IMR-90 (cell line): ENCODE measurements around the gene OSBP. TPM values are rescaled to one million over a fixed set of nuclear protein-coding genes. Genes with fewer than 3 reads are reported as not detected.

Experiments used
- ATAC-seq: fragments of 200-7000 bp; cut with Tn5 transposase; 2 replicates; pipeline ENCODE4 v1.9.1; 2020; ENCODE audit warnings: low read depth, mild to moderate bottlenecking, moderate library complexity
- BruUV-seq: library from RNA; stranded (reverse); fragments of 400-500 nt; replicated peaks from 2 replicates; lab custom pipeline; 2021; lab: Mats Ljungman, UMichigan
- CTCF ChIA-PET: fragments of 300-600 bp; formaldehyde crosslinking; extraction: SDS; loops from one replicate; lab custom pipeline; 2021; ENCODE audit warnings: antibody characterized with exemption; lab: Yijun Ruan, JAX
- POLR2A ChIA-PET: fragments of 300-600 bp; sonication (Branson Sonifier 250); formaldehyde crosslinking; loops from one replicate; lab custom pipeline; 2022; ENCODE audit warnings: antibody characterized with exemption; ENCODE audit not compliant: unreplicated experiment; lab: Charles Lee
- DNase-seq: peaks from one replicate; pipeline ENCODE4 v3.0.0; 2013
- H2AFZ ChIP-seq: replicated peaks from 2 replicates; pipeline ENCODE3; 2013; ENCODE audit warnings: low read length, mild to moderate bottlenecking; ENCODE audit not compliant: poor library complexity
- H2AK5ac ChIP-seq: 2 replicates; pipeline ENCODE4 v1.6.1; 2013; ENCODE audit warnings: low read depth, low read length, inconsistent platforms
- H2AK9ac ChIP-seq: replicated peaks from 2 replicates; pipeline ENCODE3; 2013; ENCODE audit warnings: mild to moderate bottlenecking, low read depth, low read length, moderate library complexity; ENCODE audit not compliant: poor library complexity
- H2BK120ac ChIP-seq: 2 replicates; pipeline ENCODE4 v1.6.1; 2013; ENCODE audit warnings: low read depth, low read length, inconsistent platforms
- H2BK15ac ChIP-seq: 3 replicates; pipeline ENCODE4 v1.6.1; 2013; ENCODE audit warnings: low read depth, low read length, inconsistent platforms
- H2BK20ac ChIP-seq: 2 replicates; pipeline ENCODE4 v1.6.1; 2013; ENCODE audit warnings: low read depth, mild to moderate bottlenecking, inconsistent platforms, low read length, moderate library complexity
- H2BK5ac ChIP-seq: 2 replicates; pipeline ENCODE4 v1.6.1; 2013; ENCODE audit warnings: mild to moderate bottlenecking, low read depth, low read length, inconsistent platforms; ENCODE audit not compliant: poor library complexity, severe bottlenecking
- H3K14ac ChIP-seq: replicated peaks from 2 replicates; pipeline ENCODE4 v1.6.1; 2013; ENCODE audit warnings: low read depth, low read length, inconsistent platforms
- H3K18ac ChIP-seq: 2 replicates; pipeline ENCODE4 v1.6.1; 2013; ENCODE audit warnings: low read depth, low read length, control low read depth
- H3K23ac ChIP-seq: 2 replicates; pipeline ENCODE4 v1.6.1; 2013; ENCODE audit warnings: low read depth, low read length, inconsistent platforms
- H3K27ac ChIP-seq: 2 replicates; pipeline ENCODE4 v1.5.1; 2013; ENCODE audit warnings: mild to moderate bottlenecking, control low read depth, low read length; ENCODE audit not compliant: insufficient read depth
- H3K27me3 ChIP-seq: 2 replicates; pipeline ENCODE4 v1.6.1; 2013; ENCODE audit warnings: low read length; ENCODE audit not compliant: control insufficient read depth, insufficient read depth
- H3K36me3 ChIP-seq: 2 replicates; pipeline ENCODE4 v1.6.1; 2013; ENCODE audit warnings: low read length, mixed read lengths; ENCODE audit not compliant: control insufficient read depth, insufficient read depth
- H3K4ac ChIP-seq: 2 replicates; pipeline ENCODE4 v1.6.1; 2013; ENCODE audit warnings: low read depth, low read length, inconsistent platforms
- H3K4me1 ChIP-seq: 2 replicates; pipeline ENCODE4 v1.6.1; 2013; ENCODE audit warnings: low read length, mixed read lengths; ENCODE audit not compliant: control insufficient read depth, insufficient read depth
- H3K4me2 ChIP-seq: 2 replicates; pipeline ENCODE4 v1.6.1; 2013; ENCODE audit warnings: low read depth, mild to moderate bottlenecking, control low read depth, low read length, moderate library complexity
- H3K4me3 ChIP-seq: 2 replicates; pipeline ENCODE4 v1.5.1; 2013; ENCODE audit warnings: low read depth, mild to moderate bottlenecking, control low read depth, low read length, moderate library complexity; ENCODE audit not compliant: insufficient read depth
- H3K56ac ChIP-seq: 2 replicates; pipeline ENCODE4 v1.6.1; 2013; ENCODE audit warnings: low read length, inconsistent platforms; ENCODE audit not compliant: insufficient read depth; ENCODE audit errors: extremely low read depth
- H3K79me1 ChIP-seq, 2 experiments: 2 replicates each; pipeline ENCODE4 v1.6.1; 2013; ENCODE audit warnings: low read length in 2 of 2, inconsistent platforms in 1 of 2, low read depth in 1 of 2
- H3K9ac ChIP-seq: 2 replicates; pipeline ENCODE4 v1.6.1; 2013; ENCODE audit warnings: low read depth, low read length, control low read depth
- H3K9me1 ChIP-seq: 2 replicates; pipeline ENCODE4 v1.6.1; 2013; ENCODE audit warnings: low read length, inconsistent platforms; ENCODE audit not compliant: insufficient read depth
- H3K9me3 ChIP-seq: 2 replicates; pipeline ENCODE4 v1.6.1; 2013; ENCODE audit warnings: low read length; ENCODE audit not compliant: control insufficient read depth, insufficient read depth
- H4K20me1 ChIP-seq: 2 replicates; pipeline ENCODE4 v1.6.1; 2013; ENCODE audit warnings: low read length, inconsistent platforms; ENCODE audit not compliant: insufficient read depth
- H4K5ac ChIP-seq: 2 replicates; pipeline ENCODE4 v1.6.1; 2013; ENCODE audit warnings: mild to moderate bottlenecking, low read depth, low read length, control low read depth
- H4K8ac ChIP-seq, 2 experiments: 2 replicates each; pipeline ENCODE4 v1.6.1; 2013; ENCODE audit warnings: low read depth in 2 of 2, low read length in 2 of 2, control low read depth in 1 of 2, inconsistent platforms in 1 of 2
- H4K91ac ChIP-seq: 2 replicates; pipeline ENCODE4 v1.6.1; 2013; ENCODE audit warnings: low read depth, low read length, inconsistent platforms; ENCODE audit not compliant: insufficient read depth
- BHLHE40 ChIP-seq: fragments of 150-350 bp; IDR thresholded peaks from 2 replicates; pipeline ENCODE4 v1.6.1; 2016; ENCODE audit warnings: mild to moderate bottlenecking, low read depth, low read length
- CEBPB ChIP-seq: IDR thresholded peaks from 2 replicates; pipeline ENCODE4 v1.6.1; 2012; ENCODE audit warnings: low read depth, low read length, improper control_type of control experiment
- CHD1 ChIP-seq: IDR thresholded peaks from 2 replicates; pipeline ENCODE4 v1.6.1; 2012; ENCODE audit warnings: low read depth, low read length, improper control_type of control experiment
- CTCF ChIP-seq: conservative IDR thresholded peaks from 2 replicates; pipeline ENCODE4 v1.5.1; 2012; ENCODE audit warnings: mild to moderate bottlenecking, low read depth, low read length, improper control_type of control experiment
- ELK1 ChIP-seq: fragments of 150-350 bp; IDR thresholded peaks from 2 replicates; pipeline ENCODE4 v1.6.1; 2016; ENCODE audit warnings: low read depth, mild to moderate bottlenecking, low read length, moderate library complexity, borderline replicate concordance
- FOS ChIP-seq: fragments of 150-350 bp; IDR thresholded peaks from 2 replicates; pipeline ENCODE4 v1.6.1; 2016; ENCODE audit warnings: low read depth, low read length
- MAFK ChIP-seq: IDR thresholded peaks from 2 replicates; pipeline ENCODE4 v1.6.1; 2012; ENCODE audit warnings: low read depth, low read length, improper control_type of control experiment
- MAZ ChIP-seq: IDR thresholded peaks from 2 replicates; pipeline ENCODE4 v1.6.1; 2012; ENCODE audit warnings: low read depth, mild to moderate bottlenecking, low read length, improper control_type of control experiment, moderate library complexity, borderline replicate concordance
- MXI1 ChIP-seq: IDR thresholded peaks from 2 replicates; pipeline ENCODE4 v1.6.1; 2012; ENCODE audit warnings: low read depth, mild to moderate bottlenecking, low read length, moderate library complexity, borderline replicate concordance
- NFE2L2 ChIP-seq: fragments of 150-350 bp; IDR thresholded peaks from 2 replicates; pipeline ENCODE4 v1.6.1; 2016; ENCODE audit warnings: low read depth, mild to moderate bottlenecking, low read length
- POLR2A ChIP-seq: IDR thresholded peaks from 2 replicates; pipeline ENCODE4 v1.6.1; 2012; ENCODE audit warnings: mild to moderate bottlenecking, low read depth, low read length
- RAD21 ChIP-seq: IDR thresholded peaks from 2 replicates; pipeline ENCODE4 v1.6.1; 2012; ENCODE audit warnings: low read length, improper control_type of control experiment
- RCOR1 ChIP-seq: IDR thresholded peaks from 2 replicates; pipeline ENCODE4 v1.6.1; 2012; ENCODE audit warnings: mild to moderate bottlenecking, low read length, improper control_type of control experiment; ENCODE audit not compliant: insufficient replicate concordance
- RFX5 ChIP-seq: IDR thresholded peaks from 2 replicates; pipeline ENCODE4 v1.8.0; 2012; ENCODE audit warnings: low read depth, mild to moderate bottlenecking, low read length, moderate library complexity
- SMC3 ChIP-seq: fragments of 150-350 bp; IDR thresholded peaks from 2 replicates; pipeline ENCODE4 v1.6.1; 2016; ENCODE audit warnings: low read depth, mild to moderate bottlenecking, antibody characterized with exemption, low read length, moderate library complexity
- USF2 ChIP-seq: fragments of 150-350 bp; IDR thresholded peaks from 2 replicates; pipeline ENCODE4 v1.6.1; 2017; ENCODE audit warnings: mild to moderate bottlenecking, antibody characterized with exemption, low read length, low read depth
- whole genome bisulfite sequencing, 2 experiments: methylation state at CpG; one replicate each; pipeline versions ENCODE4 v1.1.5 to v1.1.7; 2013; ENCODE audit warnings: missing lambda C conversion rate in 2 of 2; ENCODE audit not compliant: insufficient read length in 1 of 2; ENCODE audit errors: extremely low coverage in 2 of 2; 5-methylcytosine and 5-hydroxymethylcytosine counted together
- dilution Hi-C: fragments of 300-500 bp; cut with HindIII; formaldehyde crosslinking; loops from one replicate; pipeline ENCODE4 v1.14.3; 2018; ENCODE audit warnings: low sequenced_read_pairs; ENCODE audit not compliant: unreplicated experiment
- in situ Hi-C: fragments of 300-500 bp; cut with MboI; formaldehyde crosslinking; loops from 3 replicates; pipeline ENCODE4 v1.14.3; 2019; ENCODE audit warnings: low sequenced_read_pairs, inconsistent platforms, mixed read lengths
- intact Hi-C: fragments of 100-400 bp; cut with micrococcal nuclease; formaldehyde crosslinking; loops from 2 replicates; pipeline ENCODE4 v1.10.0; 2022
- polyA plus RNA-seq, 3 experiments: library from polyadenylated mRNA; depleted of rRNA; stranded (reverse); fragments of >200 nt; gene quantifications; 2 replicates each; pipeline ENCODE4 v1.2.3, GENCODE V29; 2012; ENCODE audit warnings: low replicate concordance in 1 of 3
- total RNA-seq: library from RNA; depleted of rRNA; stranded (reverse); fragments of >200 nt; gene quantifications from 2 replicates; pipeline ENCODE4 v1.2.3, GENCODE V29; 2012

OSBP gene
- total and polyA plus RNA-seq, 2 of the 4 experiments (the other 2 are of a cell fraction) = 22.1 to 27.4 TPM

- Histone ChIP-seq H2AK5ac (no peak overlapping the region), H3K4me1 (no peaks in the 10 kb centered on the region), H2AFZ (no peak overlapping the region), H3K4ac (no peak overlapping the region), H3K9me1 (no peaks in the 10 kb centered on the region), H4K8ac (no peak overlapping the region), H2BK5ac (no peak overlapping the region), H3K4me3 (no peak overlapping the region), H3K56ac (no peak overlapping the region), H3K9ac (no peak overlapping the region), H2BK120ac (no peak overlapping the region), H3K27me3 (no peaks in the 10 kb centered on the region), H3K14ac (no peak overlapping the region), H2AK9ac (no peak overlapping the region), H4K91ac (no peak overlapping the region), H3K9me3 (no peaks in the 10 kb centered on the region), H4K5ac (no peak overlapping the region), H2BK20ac (no peak overlapping the region), H3K4me2 (no peak overlapping the region), H3K79me1 (peaks cover 0 to 3% of the 10 kb centered on the region in 2 experiments; a peak in 3 of 4 replicates), H4K20me1 (peaks cover 4% of the 10 kb centered on the region; the same call in 1 of the 2 replicates), H3K27ac (no peak overlapping the region), H3K36me3 (peaks cover 45% of the 10 kb centered on the region), H2BK15ac (no peak overlapping the region), H3K18ac (no peak overlapping the region), H3K23ac (no peak overlapping the region)
- dilution Hi-C loops = no loop called here
- POLR2A ChIA-PET = no interaction called here
- in situ Hi-C loops = no loop called here
- WGBS, 2 experiments = no CpG with 5 or more reads among the region's 3 CpGs
- no peak for ATAC-seq
- intact Hi-C loops = loop anchor here (5.0 kb wide), 1 partner anchor 55 kb away; no protein-coding TSS in a partner anchor
- CTCF ChIA-PET = no interaction called here
- TF ChIP-seq MAZ = no peak
- TF ChIP-seq FOS = no peak
- no peak for TF ChIP-seq RFX5
- no peak for TF ChIP-seq MXI1
- TF ChIP-seq USF2 = no peak
- TF ChIP-seq CHD1 = no peak
- TF ChIP-seq RAD21 = no peak
- no peak for TF ChIP-seq BHLHE40
- TF ChIP-seq CTCF = no peak
- no peak for TF ChIP-seq MAFK
- no peak for TF ChIP-seq POLR2A
- no peak for TF ChIP-seq SMC3
- TF ChIP-seq ELK1 = no peak
- TF ChIP-seq CEBPB = no peak
- no peak for TF ChIP-seq NFE2L2
- no peak for TF ChIP-seq RCOR1
- no TSS peak for BruUV-seq
- DNase-seq = no peak
Measured at GRCh38 chr11:59647245-59647980, 31.8 kb upstream of the OSBP start.
